Neural crest cell (in vitro differentiated cells): ENCODE results near the gene SIK3. TPM values are rescaled to one million over a fixed set of nuclear protein-coding genes. Genes with fewer than 3 reads are reported as not detected.

Experiments
- DNase-seq: peaks from one replicate; pipeline ENCODE4 v3.0.0; 2021; ENCODE audit warnings: low read depth, mixed read lengths, low spot score
- H3K27ac Mint-ChIP-seq: one replicate; pipeline ENCODE4 v1.8.0; 2021; ENCODE audit warnings: mild to moderate bottlenecking, mixed read lengths; ENCODE audit not compliant: unreplicated experiment
- H3K27me3 Mint-ChIP-seq: 2 replicates; pipeline ENCODE4 v1.8.0; 2021; ENCODE audit warnings: low read depth, mild to moderate bottlenecking, mixed read lengths
- H3K36me3 Mint-ChIP-seq: 2 replicates; pipeline ENCODE4 v1.8.0; 2021; ENCODE audit warnings: low read depth, mild to moderate bottlenecking, mixed read lengths
- H3K4me1 Mint-ChIP-seq: 2 replicates; pipeline ENCODE4 v1.8.0; 2021; ENCODE audit warnings: mixed read lengths
- H3K4me3 Mint-ChIP-seq: one replicate; pipeline ENCODE4 v1.8.0; 2021; ENCODE audit warnings: mild to moderate bottlenecking, mixed read lengths
- H3K9me3 Mint-ChIP-seq: 2 replicates; pipeline ENCODE4 v1.8.0; 2021; ENCODE audit warnings: mixed read lengths
- total RNA-seq: library from RNA; stranded (reverse); gene quantifications from 2 replicates; pipeline ENCODE4 v1.2.1, GENCODE V29; 2021
- TF ChIP-seq, protein P1 (sequence below): fragments of 200-600 bp; sonication (generic); conservative IDR thresholded peaks from 2 replicates; pipeline ENCODE4 v1.5.0; 2021; ENCODE audit warnings: antibody characterized with exemption, mild to moderate bottlenecking

SIK3 gene
- total RNA-seq, 1 donor from 2014 or later = 39.7 TPM

DNA sequence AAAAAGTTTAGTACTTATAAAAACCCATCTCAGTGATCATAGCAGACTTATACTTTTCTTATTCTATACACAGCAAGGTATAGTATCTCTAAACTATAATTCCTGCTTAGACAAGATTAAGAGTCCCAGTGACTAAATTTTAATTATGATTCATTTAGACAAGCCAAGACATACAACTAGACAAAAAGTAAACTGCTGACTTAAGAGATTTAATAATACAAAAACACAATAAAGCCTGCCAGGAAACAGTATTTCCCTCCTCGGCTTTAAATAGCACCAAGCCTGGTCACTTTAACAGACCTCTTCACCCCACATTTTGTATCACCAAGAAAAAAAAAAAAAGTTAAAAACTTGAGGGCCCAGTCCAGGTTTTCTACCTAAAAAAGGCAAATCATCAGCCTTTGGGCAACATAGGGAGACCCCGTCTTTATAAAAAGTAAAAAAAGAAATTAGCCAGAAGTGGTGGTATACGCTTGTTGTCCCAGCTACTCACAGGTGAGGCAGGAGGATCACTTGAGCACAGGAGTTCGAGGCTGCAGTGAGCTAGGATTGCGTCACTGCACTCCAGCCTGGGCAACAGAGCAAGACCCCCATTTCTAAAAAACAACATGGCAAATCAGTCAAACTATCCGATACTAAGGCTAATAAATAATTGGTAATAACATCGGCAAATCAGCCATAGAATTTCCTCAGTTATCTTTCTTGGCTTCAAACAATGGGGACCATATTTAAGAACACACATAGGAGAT, 53.8 kb downstream of the SIK3 start:
- H3K9me3 Mint-ChIP-seq = no peaks in the 10 kb centered on the region
- H3K27me3 Mint-ChIP-seq = no peaks in the 10 kb centered on the region
- H3K36me3 Mint-ChIP-seq = no peaks in the 10 kb centered on the region
- no peak overlapping the region for H3K27ac Mint-ChIP-seq
- no peak for DNase-seq
- no peak overlapping the region for H3K4me3 Mint-ChIP-seq
- TF ChIP-seq, protein P1, sequence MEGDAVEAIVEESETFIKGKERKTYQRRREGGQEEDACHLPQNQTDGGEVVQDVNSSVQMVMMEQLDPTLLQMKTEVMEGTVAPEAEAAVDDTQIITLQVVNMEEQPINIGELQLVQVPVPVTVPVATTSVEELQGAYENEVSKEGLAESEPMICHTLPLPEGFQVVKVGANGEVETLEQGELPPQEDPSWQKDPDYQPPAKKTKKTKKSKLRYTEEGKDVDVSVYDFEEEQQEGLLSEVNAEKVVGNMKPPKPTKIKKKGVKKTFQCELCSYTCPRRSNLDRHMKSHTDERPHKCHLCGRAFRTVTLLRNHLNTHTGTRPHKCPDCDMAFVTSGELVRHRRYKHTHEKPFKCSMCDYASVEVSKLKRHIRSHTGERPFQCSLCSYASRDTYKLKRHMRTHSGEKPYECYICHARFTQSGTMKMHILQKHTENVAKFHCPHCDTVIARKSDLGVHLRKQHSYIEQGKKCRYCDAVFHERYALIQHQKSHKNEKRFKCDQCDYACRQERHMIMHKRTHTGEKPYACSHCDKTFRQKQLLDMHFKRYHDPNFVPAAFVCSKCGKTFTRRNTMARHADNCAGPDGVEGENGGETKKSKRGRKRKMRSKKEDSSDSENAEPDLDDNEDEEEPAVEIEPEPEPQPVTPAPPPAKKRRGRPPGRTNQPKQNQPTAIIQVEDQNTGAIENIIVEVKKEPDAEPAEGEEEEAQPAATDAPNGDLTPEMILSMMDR = no peak
- peaks cover 17% of the 10 kb centered on the region for H3K4me1 Mint-ChIP-seq

GRCh38 chr11:117042689-117043088, 55.5 kb downstream of the SIK3 start:
- Mint-ChIP-seq H3K4me3 (no peak overlapping the region), H3K9me3 (no peaks in the 10 kb centered on the region), H3K36me3 (no peaks in the 10 kb centered on the region), H3K27ac (no peak overlapping the region), H3K4me1 (peaks cover 28% of the 10 kb centered on the region), H3K27me3 (no peaks in the 10 kb centered on the region)
- no peak for DNase-seq
- TF ChIP-seq, protein P1 = no peak

- TF ChIP-seq, protein P1 = no peak
- DNase-seq = no peak
- no peaks in the 10 kb centered on the region for H3K27me3 Mint-ChIP-seq
- H3K27ac Mint-ChIP-seq = no peak overlapping the region
- H3K4me3 Mint-ChIP-seq = no peak overlapping the region
- H3K4me1 Mint-ChIP-seq = peaks cover 22% of the 10 kb centered on the region
- no peaks in the 10 kb centered on the region for H3K9me3 Mint-ChIP-seq
- no peaks in the 10 kb centered on the region for H3K36me3 Mint-ChIP-seq
These were observed 58.3 kb downstream of the SIK3 start for GRCh38 chr11:117039900-117040299.

DNA sequence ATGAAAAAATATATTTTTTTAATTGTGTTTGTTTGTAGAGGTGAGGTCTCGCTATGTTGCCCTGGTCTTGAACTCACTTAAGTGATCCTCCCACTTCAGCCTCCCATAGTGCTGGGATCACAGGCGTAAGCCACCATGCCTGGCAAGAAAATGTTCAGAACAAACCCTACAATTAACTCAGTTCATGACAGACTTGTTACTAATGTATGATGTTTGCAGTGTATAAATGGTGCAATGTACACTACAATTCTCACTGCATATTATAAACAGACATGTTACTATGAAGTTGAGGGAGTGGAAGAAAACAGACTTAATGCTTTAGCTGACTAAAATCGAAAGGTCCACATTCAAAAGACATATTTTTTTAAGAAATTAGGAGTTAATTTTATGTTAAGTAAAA, 59.0 kb downstream of the SIK3 start:
- H3K9me3 Mint-ChIP-seq = no peaks in the 10 kb centered on the region
- peaks cover 21% of the 10 kb centered on the region for H3K4me1 Mint-ChIP-seq
- no peak for DNase-seq
- no peak overlapping the region for H3K4me3 Mint-ChIP-seq
- H3K27me3 Mint-ChIP-seq = no peaks in the 10 kb centered on the region
- H3K36me3 Mint-ChIP-seq = no peaks in the 10 kb centered on the region
- H3K27ac Mint-ChIP-seq = no peak overlapping the region
- TF ChIP-seq, protein P1 = no peak

DNA sequence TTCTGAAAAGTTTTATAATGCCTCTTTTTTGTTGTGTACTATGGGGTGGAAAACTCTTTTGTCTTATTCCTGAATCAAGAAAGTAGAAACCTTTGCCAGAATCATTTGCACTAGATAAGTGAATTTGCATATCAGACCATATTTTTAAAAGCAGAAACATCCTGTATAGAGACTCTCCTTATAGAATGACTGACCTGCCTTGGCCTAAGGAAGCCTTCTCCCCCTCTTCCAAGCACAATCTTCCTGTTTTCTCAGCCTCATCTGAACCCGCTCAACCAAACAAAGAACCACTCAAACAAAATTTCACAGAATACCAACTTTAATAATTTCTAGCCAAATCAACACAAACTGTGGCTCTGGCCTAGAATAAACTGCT, 60.3 kb downstream of the SIK3 start:
- H3K27me3 Mint-ChIP-seq = no peaks in the 10 kb centered on the region
- peaks cover 21% of the 10 kb centered on the region for H3K4me1 Mint-ChIP-seq
- H3K4me3 Mint-ChIP-seq = no peak overlapping the region
- no peak overlapping the region for H3K27ac Mint-ChIP-seq
- H3K36me3 Mint-ChIP-seq = no peaks in the 10 kb centered on the region
- DNase-seq = no peak
- H3K9me3 Mint-ChIP-seq = no peaks in the 10 kb centered on the region
- TF ChIP-seq, protein P1 = no peak
